Cardiac muscle cell (in vitro differentiated cells and primary cell): ENCODE data around the gene AQR. TPM values are rescaled to one million over a fixed set of nuclear protein-coding genes. Genes with fewer than 3 reads are reported as not detected.
"Not testable (repeated sequence)": the region's sequence is repeated elsewhere in the genome, so short reads cannot be mapped to it uniquely, and the experiment has no call there.

Experiments used
- DNase-seq, 2 donors: peaks; one replicate each; pipeline versions ENCODE4 v3.0.0 to v3.0.0-alpha.2; 2010 to 2017; ENCODE audit warnings: low read depth in 1 of 2, low spot score in 1 of 2
- H3K27ac ChIP-seq: fragments of 200-600 bp; sonication (generic); 2 replicates; pipeline ENCODE4 v1.5.1; 2016
- H3K27me3 ChIP-seq: fragments of 200-600 bp; sonication (generic); 2 replicates; pipeline ENCODE4 v1.6.0; 2016; ENCODE audit warnings: control low read depth
- H3K36me3 ChIP-seq: fragments of 200-600 bp; sonication (generic); 2 replicates; pipeline ENCODE4 v1.5.1; 2016; ENCODE audit warnings: control low read depth
- H3K4me1 ChIP-seq: fragments of 200-600 bp; sonication (generic); 2 replicates; pipeline ENCODE4 v1.8.1; 2017; ENCODE audit warnings: low read depth, mild to moderate bottlenecking, mixed run types
- H3K4me3 ChIP-seq: fragments of 200-600 bp; sonication (generic); 2 replicates; pipeline ENCODE4 v1.5.1; 2016; ENCODE audit warnings: mild to moderate bottlenecking
- H3K9me3 ChIP-seq: fragments of 200-600 bp; sonication (generic); 2 replicates; pipeline ENCODE4 v1.5.1; 2017; ENCODE audit warnings: low read depth, mild to moderate bottlenecking, control low read depth
- CTCF ChIP-seq: IDR thresholded peaks from 2 replicates; pipeline ENCODE4 v1.5.1; 2012; ENCODE audit warnings: low read depth, mild to moderate bottlenecking, low read length
- polyA plus RNA-seq: library from polyadenylated mRNA; unstranded; fragments of >200 nt; fragmentation: Nextera tagmentation; extraction: Ambion mirVana; gene quantifications from 2 replicates; pipeline ENCODE4 v1.2.1, GENCODE V29; 2016
- total RNA-seq: library from RNA; depleted of rRNA; stranded (reverse); fragments of >200 nt; gene quantifications from 2 replicates; pipeline ENCODE4 v1.2.3, GENCODE V29; 2016

The AQR gene
- total and polyA plus RNA-seq, 2 experiments from 2014 or later = 14.7 to 20.6 TPM

- Histone ChIP-seq H3K4me1 (no peaks in the 10 kb centered on the region), H3K27ac (no peak overlapping the region), H3K9me3 (no peaks in the 10 kb centered on the region), H3K4me3 (no peak overlapping the region), H3K36me3 (peaks cover 69% of the 10 kb centered on the region), H3K27me3 (no peaks in the 10 kb centered on the region)
- DNase-seq = peak in 1 of 2 donors; percentile 15
- TF ChIP-seq CTCF = no peak
Observed at GRCh38 chr15:34941831-34942230, 27.7 kb downstream of the AQR start.

GRCh38 chr15:34941185-34941698 lies 28.3 kb downstream of the AQR start:
- H3K27ac ChIP-seq = no peak overlapping the region
- no peak for TF ChIP-seq CTCF
- peaks cover 71% of the 10 kb centered on the region for H3K36me3 ChIP-seq
- no peaks in the 10 kb centered on the region for H3K9me3 ChIP-seq
- H3K4me1 ChIP-seq = no peaks in the 10 kb centered on the region
- H3K27me3 ChIP-seq = no peaks in the 10 kb centered on the region
- no peak overlapping the region for H3K4me3 ChIP-seq
- no peak for DNase-seq

- Histone ChIP-seq H3K27me3 (no peaks in the 10 kb centered on the region), H3K27ac (no peak overlapping the region), H3K9me3 (no peaks in the 10 kb centered on the region), H3K4me3 (no peak overlapping the region), H3K36me3 (peaks cover 71% of the 10 kb centered on the region), H3K4me1 (no peaks in the 10 kb centered on the region)
- DNase-seq = no peak
- no peak for TF ChIP-seq CTCF
Observed at GRCh38 chr15:34933432-34933975, 36.0 kb downstream of the AQR start.

GRCh38 chr15:34928349-34928748 lies 41.2 kb downstream of the AQR start:
- H3K27me3 ChIP-seq, H3K4me3 ChIP-seq, H3K9me3 ChIP-seq, H3K27ac ChIP-seq, H3K4me1 ChIP-seq, DNase-seq: not testable (repeated sequence)
- H3K36me3 ChIP-seq = peaks cover 66% of the 10 kb centered on the region

- DNase-seq = peak in 1 of 2 donors; percentile 4
- Histone ChIP-seq H3K36me3 (peaks cover 61% of the 10 kb centered on the region), H3K4me3 (no peak overlapping the region), H3K27me3 (no peaks in the 10 kb centered on the region), H3K4me1 (no peaks in the 10 kb centered on the region), H3K27ac (no peak overlapping the region), H3K9me3 (no peaks in the 10 kb centered on the region)
- TF ChIP-seq CTCF = no peak
Observed at GRCh38 chr15:34927726-34928125, 41.8 kb downstream of the AQR start.

GRCh38 chr15:34914317-34914716 lies 55.2 kb downstream of the AQR start:
- no peak for TF ChIP-seq CTCF
- no peaks in the 10 kb centered on the region for H3K27me3 ChIP-seq
- no peak overlapping the region for H3K4me3 ChIP-seq
- DNase-seq = no peak
- H3K9me3 ChIP-seq = no peaks in the 10 kb centered on the region
- peaks cover 57% of the 10 kb centered on the region for H3K36me3 ChIP-seq
- H3K27ac ChIP-seq = peak overlapping the region; percentile 10
- H3K4me1 ChIP-seq = no peaks in the 10 kb centered on the region
